ENCODE data around the gene CDC14B. TPM values are rescaled to one million over a fixed set of nuclear protein-coding genes. Genes with fewer than 3 reads are reported as not detected.
"Not testable (repeated sequence)": the region's sequence is repeated elsewhere in the genome, so short reads cannot be mapped to it uniquely, and the experiment has no call there.

CDC14B gene
- total RNA-seq, 2 experiments from 2014 or later, result 2.7 to 3.1 TPM

- POLR2A ChIA-PET, result no interaction called here
- CTCF ChIA-PET, result no interaction called here
Measured at GRCh38 chr9:96513622-96514021, 106.0 kb downstream of the CDC14B start.

- POLR2A ChIA-PET, result interaction anchor here (0.6 kb wide), 1 partner anchor 63 kb away, joined by 3 read pairs; no protein-coding TSS in a partner anchor
- CTCF ChIA-PET, result no interaction called here
Measured at GRCh38 chr9:96512240-96512639, 107.4 kb downstream of the CDC14B start.

- ChIA-PET CTCF (interaction anchor here (0.7 kb wide), 1 partner anchor 774 kb away, joined by 3 read pairs; no protein-coding TSS in a partner anchor), POLR2A (interaction anchor here (0.5 kb wide), 1 partner anchor 157 kb away, joined by 7 read pairs; no protein-coding TSS in a partner anchor)
Measured at GRCh38 chr9:96510258-96510657, 109.4 kb downstream of the CDC14B start.

- ChIA-PET CTCF (interaction anchor here (0.7 kb wide), 1 partner anchor 774 kb away, joined by 3 read pairs; no protein-coding TSS in a partner anchor), POLR2A (no interaction called here)
Measured at GRCh38 chr9:96509848-96510247, 109.8 kb downstream of the CDC14B start.

- ChIA-PET POLR2A (no interaction called here), CTCF (no interaction called here)
Measured at GRCh38 chr9:96509026-96509425, 110.6 kb downstream of the CDC14B start.

GRCh38 chr9:96508227-96508940 lies 111.3 kb downstream of the CDC14B start:
- ChIA-PET CTCF (no interaction called here), POLR2A (no interaction called here)

GRCh38 chr9:96505316-96505991 lies 114.2 kb downstream of the CDC14B start:
- CTCF ChIA-PET, result no interaction called here

GRCh38 chr9:96503918-96504317 lies 115.7 kb downstream of the CDC14B start:
- POLR2A ChIA-PET, result no interaction called here
- CTCF ChIA-PET, result no interaction called here

More at GRCh38 chr9:96505316-96505991, 114.2 kb downstream of the CDC14B start:
- POLR2A ChIA-PET, result no interaction called here

- POLR2A ChIA-PET, CTCF ChIA-PET: not testable (repeated sequence)
Measured at GRCh38 chr9:96503374-96503748, 116.3 kb downstream of the CDC14B start.

- CTCF ChIA-PET, result interaction anchor here (0.7 kb wide), 1 partner anchor 106 kb away, joined by 3 read pairs; no protein-coding TSS in a partner anchor
- POLR2A ChIA-PET, result no interaction called here
Measured at GRCh38 chr9:96502539-96503373, 116.9 kb downstream of the CDC14B start.

GRCh38 chr9:96501633-96502538 lies 117.8 kb downstream of the CDC14B start:
- ChIA-PET CTCF (interaction anchor here (0.7 kb wide), 1 partner anchor 105 kb away, joined by 3 read pairs; no protein-coding TSS in a partner anchor), POLR2A (no interaction called here)

GRCh38 chr9:96500696-96501632 lies 118.7 kb downstream of the CDC14B start:
- ChIA-PET CTCF (no interaction called here), POLR2A (interaction anchor here (0.6 kb wide), 1 partner anchor 19 kb away, joined by 5 read pairs; no protein-coding TSS in a partner anchor)

GRCh38 chr9:96499257-96499656 lies 120.4 kb downstream of the CDC14B start:
- POLR2A ChIA-PET, result no interaction called here
- CTCF ChIA-PET, result no interaction called here

GRCh38 chr9:96498796-96499195 lies 120.8 kb downstream of the CDC14B start:
- CTCF ChIA-PET, result no interaction called here
- POLR2A ChIA-PET, result no interaction called here

- ChIA-PET POLR2A (no interaction called here), CTCF (no interaction called here)
Measured at GRCh38 chr9:96497117-96497399, 122.6 kb downstream of the CDC14B start.

- ChIA-PET CTCF (no interaction called here), POLR2A (no interaction called here)
Measured at GRCh38 chr9:96496368-96497116, 123.1 kb downstream of the CDC14B start.

GRCh38 chr9:96495341-96495740 lies 124.3 kb downstream of the CDC14B start:
- ChIA-PET CTCF (no interaction called here), POLR2A (no interaction called here)
